Measurements from ENCODE around the gene COX10.

The COX10 gene

DNA sequence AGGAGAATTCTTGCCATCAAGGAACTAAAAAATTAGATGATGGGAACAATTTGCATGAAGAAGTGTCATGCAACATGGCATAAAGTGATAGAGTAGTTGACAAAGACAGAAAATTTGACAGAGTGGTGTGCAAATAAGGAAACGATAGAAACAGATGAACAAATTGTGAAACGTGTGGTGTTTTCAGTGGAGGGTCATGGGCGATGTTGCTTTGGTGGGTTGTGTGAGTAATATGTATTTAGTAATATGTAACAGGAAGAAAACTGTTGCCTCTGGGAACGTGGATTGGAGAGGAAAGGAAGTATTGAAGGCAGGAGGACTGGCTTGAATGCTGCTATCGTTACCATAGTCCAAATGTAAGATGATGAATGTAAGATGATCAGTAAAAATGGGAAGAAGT lies 3.6 kb downstream of the COX10 start:
- no peak for DNase-seq

DNA sequence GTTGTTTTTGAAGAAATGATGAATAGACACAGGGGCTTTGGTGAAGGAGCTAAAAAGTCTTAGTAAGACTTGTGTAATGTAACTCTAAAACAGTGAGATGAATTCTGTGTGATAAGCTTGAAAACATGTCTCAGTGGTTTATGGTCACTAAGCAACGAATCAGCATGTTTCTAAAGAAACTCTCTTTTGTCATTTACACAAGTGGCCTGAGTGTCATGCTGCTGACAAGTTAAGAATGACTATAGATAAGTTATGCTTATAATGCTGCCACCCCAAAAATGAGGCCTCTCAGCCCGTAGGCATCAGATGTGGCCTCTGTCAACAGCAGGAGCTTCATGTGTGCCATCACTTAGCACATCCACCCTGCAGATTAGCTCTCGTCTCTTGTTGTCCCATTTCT lies 8.7 kb downstream of the COX10 start:
- DNase-seq: no peak

DNA sequence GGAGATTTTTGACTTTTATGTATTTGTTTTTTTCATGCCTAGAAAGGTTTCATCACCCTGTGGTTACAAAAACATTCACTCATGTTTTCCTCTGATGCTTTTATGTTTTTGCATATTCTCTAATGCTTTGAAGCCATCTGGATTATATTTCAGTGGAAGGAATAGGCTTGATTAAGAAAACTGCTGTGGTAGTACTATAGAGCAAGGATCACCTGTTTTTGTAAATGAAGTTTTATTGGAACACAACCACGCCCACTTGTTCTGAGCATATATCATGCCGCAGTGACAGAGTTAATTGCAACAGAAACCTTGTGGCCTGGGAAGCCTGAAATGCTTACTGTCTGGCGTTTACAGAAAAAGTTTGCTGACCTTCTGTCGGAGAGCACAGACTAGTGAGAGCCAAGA lies 11.5 kb downstream of the COX10 start:
- no peak for DNase-seq

GRCh38 chr17:14082848-14083247 lies 13.5 kb downstream of the COX10 start:
- no peak for DNase-seq

DNA sequence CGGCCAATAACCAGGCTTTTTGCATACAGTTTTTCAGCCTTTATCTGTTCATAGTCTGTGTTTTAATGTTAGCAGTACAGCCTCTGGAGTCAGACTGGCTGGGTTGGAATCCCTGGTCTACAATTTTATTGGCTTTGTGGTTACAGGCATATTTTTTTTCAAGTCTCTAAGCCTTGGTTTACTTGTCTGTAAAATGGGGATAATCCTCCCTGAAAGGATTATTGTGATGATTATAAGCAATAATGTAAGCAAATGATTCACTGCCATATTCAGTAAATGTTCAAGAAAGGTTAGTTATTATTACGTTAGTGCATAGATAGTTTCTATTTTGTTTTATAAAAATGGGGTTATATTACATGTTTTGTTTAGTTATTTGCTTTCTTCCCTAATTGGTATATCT lies 15.7 kb downstream of the COX10 start:
- DNase-seq: no peak

DNA sequence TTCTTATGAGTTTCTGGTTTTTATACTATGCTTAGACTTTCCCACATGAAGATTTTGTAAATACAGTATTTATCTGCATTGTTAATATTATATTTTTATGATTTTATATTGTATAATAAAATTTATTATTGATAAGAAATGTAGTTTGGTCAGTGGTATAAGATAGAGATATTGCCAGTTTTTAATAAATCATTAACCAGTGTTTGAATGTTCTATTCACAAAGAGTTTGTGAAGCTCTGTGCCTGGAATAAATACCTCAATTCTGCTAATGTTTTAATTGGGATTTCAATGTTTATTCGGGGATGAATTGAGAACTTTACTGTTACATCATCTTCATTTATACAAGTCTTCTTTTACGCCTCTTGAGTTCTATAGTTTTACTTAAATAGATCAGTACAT lies 16.9 kb downstream of the COX10 start:
- no peak for DNase-seq

GRCh38 chr17:14089179-14089578 lies 19.9 kb downstream of the COX10 start:
- no peak for DNase-seq

- DNase-seq: no peak
These were observed 22.1 kb downstream of the COX10 start for GRCh38 chr17:14091367-14091766.

DNA sequence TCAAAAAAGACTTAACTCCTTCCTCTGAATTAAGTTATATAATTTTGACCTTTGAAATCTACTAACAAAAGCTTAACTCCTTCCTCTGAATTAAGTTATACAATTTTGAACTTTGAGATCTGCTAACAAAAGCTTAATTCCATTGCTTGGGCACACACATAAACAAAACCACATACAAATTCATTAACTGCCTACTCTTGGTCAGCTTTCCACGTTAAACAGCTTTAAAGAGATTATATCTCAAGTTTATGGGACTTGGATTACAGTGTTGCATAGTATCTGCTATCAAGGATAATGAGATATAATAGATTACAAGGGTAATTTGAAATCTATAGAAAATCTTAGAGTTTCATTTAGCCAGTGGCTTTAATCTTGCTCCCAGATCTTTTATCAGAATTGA lies 23.5 kb downstream of the COX10 start:
- DNase-seq: no peak

DNA sequence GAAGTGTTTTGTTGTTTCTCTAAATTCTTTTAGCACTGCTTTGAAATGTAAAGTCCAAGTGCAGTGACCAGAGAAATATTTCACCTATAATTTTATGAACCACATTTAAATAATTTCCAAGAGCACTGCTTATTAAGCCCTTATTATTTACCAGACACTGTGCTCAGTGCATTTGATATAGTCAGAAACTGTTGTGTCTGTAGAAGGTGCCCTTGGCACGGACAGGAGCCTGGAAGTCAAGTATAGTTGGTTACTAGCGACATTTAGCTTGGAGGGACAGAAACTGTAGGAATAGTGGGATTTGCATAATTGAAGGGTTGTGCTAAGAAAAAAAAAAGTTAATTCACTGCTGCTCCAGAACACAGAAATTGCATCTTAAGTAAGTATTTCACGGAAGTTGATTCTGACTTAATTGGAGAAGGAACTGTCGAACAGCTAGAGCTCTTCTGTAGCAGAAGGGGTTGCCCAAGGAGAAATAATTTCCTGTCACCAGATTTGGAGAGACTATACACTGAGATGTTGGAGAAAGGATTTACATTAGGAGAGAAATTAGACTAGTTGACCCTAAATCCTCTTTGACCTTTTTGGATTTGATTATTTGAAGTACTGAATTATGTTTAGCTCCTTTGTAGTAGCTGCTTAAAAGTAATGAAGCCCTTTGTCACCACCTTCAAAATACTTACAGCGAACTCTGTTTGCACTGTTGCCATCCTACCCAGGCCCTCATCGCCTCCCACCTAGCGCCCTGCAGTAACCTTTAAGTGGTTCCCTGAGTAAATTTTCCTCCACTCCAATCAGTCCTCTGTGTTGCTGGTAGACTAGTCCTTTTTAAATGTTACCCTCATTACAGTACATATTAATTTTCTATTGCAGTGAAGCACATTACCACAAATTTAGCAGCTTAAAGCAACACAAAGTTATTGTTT lies 25.6 kb downstream of the COX10 start:
- no peak for DNase-seq

- DNase-seq: no peak
These were observed 26.3 kb downstream of the COX10 start for GRCh38 chr17:14095631-14096030.

- no peak for DNase-seq
These were observed 28.9 kb downstream of the COX10 start for GRCh38 chr17:14098246-14098645.

DNA sequence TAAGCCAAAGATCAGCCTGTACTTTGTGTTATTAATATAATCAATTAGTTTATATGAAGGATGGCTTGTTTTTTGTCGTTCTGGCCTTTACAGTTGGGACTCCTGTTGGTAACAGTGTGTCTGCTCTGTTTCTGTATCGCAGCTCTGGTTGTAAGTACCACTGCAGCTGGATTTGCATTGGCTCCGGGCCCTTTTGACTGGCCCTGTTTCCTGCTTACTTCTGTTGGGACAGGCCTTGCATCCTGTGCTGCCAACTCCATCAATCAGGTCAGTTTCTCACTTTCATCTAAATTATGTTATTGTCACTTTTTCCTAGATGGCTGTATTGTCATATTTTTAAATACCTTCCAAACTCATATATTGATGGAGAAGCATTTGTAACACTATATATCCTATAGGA lies 32.7 kb downstream of the COX10 start:
- no peak for DNase-seq

- DNase-seq: no peak
These were observed 34.5 kb downstream of the COX10 start for GRCh38 chr17:14103836-14104235.

DNA sequence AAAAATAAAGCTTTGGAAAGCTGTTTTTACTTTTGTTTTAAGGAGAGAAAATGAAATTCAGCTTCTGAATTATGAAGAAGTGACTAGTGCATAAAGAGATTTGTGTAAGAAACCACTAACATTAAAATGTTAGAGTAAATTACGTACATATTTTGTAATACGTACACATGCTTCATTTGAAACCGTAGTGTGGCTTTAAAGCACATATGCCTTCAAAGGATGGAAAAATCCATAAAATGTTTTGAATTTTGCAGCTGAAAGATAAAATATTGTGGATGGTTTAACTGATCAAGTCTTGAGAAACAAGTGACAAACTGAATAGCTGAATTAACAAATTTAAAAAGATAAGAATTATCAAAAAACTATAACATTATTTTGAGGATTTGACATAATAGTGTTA lies 35.4 kb downstream of the COX10 start:
- no peak for DNase-seq

GRCh38 chr17:14107889-14108288 lies 38.6 kb downstream of the COX10 start:
- DNase-seq: no peak

GRCh38 chr17:14112407-14112806 lies 43.1 kb downstream of the COX10 start:
- no peak for DNase-seq

DNA sequence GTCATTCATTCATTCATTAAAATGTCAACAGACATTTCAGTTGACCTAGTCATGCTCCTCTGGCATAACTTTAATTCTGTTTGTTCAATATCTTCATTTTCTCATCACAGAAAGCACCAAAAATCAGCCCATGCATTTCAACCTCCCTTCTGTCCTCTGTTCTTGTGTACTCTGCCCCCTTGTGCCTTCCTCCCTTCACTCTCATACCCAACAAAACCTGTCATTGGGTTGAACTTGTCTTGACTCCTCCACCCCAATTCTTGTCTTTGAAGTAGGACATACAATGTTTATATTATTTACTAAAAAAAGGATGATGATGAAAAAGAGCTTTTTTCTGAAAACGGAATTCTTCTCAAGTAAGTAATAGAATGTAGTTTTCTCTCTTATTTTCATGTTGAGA lies 43.8 kb downstream of the COX10 start:
- no peak for DNase-seq

DNA sequence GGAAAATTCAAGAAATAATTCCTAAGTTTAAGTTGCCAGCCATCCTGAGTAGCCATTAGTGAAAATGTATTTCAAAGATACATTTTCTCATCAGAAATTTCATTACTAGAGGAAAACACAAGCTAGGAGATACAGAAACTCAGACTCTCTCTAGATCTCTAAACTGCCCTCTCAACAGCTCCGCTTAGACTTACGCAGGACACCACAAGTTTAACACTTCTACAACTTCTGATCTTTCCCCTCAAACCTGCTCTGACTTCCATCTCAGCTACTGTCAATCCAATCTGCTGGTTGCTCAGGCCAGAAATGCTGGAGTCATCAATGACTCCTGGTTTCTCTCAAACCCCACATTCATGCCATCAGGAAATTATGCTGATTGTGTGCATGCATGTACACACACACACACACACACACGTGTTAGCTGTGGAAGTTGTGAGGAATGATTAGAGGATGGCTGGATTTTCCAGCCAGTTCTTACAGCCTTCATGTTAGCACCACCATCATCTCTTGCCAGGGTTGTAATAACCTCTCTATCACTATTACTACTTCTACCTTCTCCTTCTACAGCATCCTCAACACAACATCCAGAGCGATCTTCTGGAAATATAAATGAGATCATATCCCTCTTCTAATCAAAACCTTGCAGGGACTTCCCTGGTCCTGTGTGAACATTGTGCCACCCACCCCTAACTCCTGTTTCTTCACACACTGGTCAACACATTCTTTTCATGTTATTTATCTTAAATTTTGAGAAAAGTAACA lies 47.1 kb downstream of the COX10 start:
- DNase-seq: no peak

- DNase-seq: no peak
These were observed 49.6 kb downstream of the COX10 start for GRCh38 chr17:14118951-14119350.

GRCh38 chr17:14119546-14119945 lies 50.2 kb downstream of the COX10 start:
- no peak for DNase-seq

- no peak for DNase-seq
These were observed 52.6 kb downstream of the COX10 start for GRCh38 chr17:14121952-14122351.

GRCh38 chr17:14123619-14124278 lies 54.4 kb downstream of the COX10 start:
- DNase-seq: no peak

DNA sequence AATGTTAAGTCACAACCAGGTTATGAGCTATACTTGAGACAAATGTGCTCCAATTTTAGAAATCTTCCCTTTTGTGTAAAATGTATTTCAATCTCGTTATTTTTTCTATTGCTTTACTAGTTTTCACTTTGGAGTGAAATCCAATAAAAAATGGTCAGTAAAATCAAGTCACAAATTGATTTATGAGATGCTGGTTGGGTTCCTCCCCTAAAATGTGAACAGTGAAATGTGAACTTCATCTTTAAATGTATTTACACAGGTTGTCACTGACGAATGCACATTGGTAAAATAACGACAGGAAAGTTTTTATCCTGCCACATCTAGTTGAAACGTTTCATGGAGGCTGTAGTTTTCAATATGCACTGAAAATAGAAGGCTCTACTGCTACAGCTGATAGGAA lies 55.5 kb downstream of the COX10 start:
- DNase-seq: no peak
